GM18517 (cell line): ENCODE results near the gene SIRT2.

Source experiments
- ATAC-seq: cut with Tn5 transposase; IDR thresholded peaks from one replicate; pipeline ENCODE4 v1.9.1; 2021; ENCODE audit warnings: mild to moderate bottlenecking, moderate library complexity; ENCODE audit not compliant: unreplicated experiment

SIRT2 gene

DNA sequence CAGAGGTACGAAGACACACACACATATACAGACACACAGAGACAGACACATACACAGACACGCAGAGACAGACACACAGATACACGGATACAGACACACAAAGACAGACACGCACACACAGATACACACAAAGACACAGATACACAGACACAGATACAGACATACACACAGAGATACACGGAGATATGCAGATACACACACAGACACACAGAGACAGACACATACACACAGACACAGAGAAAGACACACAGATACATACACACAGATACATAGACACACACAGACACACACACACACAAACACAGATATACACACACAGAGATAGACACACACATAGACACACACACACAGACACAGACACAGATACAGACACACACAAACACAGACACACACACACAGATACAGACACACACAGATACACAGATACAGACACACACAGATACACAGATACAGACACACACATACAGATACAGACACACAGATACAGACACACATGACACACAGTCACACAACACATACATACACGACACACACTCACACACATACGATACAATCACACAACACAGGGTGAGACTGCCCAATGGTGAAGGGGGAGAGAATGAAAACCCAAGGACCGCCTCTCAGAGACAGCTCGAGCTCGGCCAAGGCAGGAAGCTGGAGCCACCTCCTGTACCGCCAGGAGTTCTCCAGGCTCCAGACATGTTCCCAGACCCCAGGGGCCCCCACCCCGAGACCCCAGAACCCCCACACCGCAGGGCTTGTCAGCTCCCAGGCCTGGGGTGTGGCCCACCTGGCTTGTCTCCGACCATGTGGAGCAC lies 21.4 kb upstream of the SIRT2 start:
- no peak for ATAC-seq

DNA sequence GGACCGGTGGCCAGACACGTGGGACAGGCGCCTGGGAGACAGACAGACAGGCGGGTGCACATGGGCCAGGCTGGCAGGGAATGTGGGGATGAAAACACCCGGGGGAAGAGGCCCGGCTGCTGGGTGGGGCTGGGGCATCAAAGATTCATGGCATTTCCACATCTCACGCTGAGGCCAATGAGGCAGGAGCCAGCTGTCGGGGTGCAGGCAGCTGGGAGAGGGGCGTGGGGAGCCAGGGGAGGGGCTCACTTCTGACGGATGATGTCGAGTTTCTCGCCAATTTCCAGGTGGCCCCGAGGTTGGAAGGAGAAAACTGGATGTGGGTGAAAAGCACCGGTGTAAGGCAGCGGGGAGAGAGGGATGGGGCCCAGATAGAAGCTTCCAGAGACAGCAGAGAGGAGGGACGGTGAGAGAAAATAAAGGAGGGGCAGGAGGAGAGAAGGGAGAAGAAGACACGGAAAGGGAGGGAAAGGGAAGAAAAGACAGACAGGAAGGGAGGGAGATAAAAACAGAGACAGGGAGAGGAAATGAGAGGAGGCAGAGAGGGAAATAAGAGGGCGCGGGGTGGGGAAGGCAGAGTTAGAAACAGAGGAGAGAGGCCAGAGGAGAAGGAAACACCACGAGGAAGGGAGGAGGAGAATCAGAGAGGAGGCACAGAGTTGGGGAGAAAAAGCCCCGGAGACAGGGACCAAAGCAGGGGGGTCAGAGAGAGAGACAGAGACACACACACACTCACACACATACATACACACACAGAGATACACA lies 20.6 kb upstream of the SIRT2 start:
- ATAC-seq = no peak

DNA sequence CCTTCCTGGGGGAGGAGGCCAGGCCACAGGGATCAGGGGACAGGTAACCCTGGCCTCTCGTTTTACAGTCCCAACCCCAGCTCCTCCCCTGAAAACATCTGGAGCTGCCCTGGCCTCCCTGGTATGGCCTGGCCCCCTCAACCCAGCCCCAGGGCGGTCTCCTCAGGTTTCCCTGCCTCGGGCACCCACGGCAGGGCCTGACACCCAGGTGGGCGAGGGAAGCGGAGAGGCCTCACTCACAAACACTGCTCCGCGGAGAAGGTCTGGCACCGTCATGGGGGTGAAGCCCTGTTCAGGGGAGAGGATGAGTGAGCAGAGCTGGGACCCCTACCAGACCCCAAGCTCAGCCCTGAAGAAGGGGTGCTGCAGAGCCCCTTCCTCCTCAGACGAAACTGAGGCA lies 19.1 kb upstream of the SIRT2 start:
- ATAC-seq = no peak

DNA sequence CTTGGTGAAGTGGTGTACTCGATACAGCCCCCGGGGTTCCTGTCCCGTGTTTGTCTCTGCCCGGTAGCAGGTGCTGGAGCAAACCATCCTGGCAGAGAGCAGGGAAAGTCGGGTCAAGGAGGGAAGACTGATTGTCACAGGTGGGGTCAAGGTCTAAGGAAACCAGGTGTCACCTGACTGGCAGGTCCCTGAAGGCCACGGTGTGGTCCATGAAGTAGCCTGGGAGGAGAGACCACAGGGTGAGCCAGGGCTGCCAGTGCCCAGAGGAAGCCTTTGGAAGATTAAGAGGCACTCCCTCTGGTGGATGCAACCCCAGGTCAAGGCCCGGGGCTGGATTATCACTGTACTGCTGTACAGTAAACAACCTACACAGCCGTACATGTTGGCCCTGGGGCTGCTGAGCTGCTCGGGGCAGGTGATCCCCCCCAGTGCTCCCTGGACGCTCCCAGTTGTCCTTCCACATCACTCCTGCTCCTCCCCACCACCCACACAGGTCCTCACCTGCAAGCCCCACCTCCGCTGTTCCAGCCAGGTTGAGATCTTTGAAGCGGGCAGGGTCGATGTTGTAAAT lies 18.6 kb upstream of the SIRT2 start:
- no peak for ATAC-seq

DNA sequence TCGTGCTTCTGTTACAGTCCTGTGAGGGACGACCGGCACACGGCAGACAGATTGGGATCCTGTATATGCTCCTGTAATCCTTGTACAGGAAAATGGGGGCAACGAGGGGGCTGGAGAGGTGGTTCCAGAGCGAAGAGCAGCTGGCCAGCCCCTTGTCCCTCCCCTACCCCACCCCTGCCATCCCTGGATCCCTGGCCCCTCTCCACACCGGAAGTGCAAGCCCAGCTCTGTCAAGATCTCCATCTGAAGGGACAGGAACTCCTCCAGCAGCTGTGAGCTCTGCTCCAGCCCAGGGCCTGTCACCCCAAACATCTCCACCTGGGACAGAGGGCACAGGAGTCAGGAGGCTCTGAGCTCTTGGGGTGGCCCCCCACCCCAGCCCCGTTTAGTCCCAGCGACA lies 18.1 kb upstream of the SIRT2 start:
- no peak for ATAC-seq

DNA sequence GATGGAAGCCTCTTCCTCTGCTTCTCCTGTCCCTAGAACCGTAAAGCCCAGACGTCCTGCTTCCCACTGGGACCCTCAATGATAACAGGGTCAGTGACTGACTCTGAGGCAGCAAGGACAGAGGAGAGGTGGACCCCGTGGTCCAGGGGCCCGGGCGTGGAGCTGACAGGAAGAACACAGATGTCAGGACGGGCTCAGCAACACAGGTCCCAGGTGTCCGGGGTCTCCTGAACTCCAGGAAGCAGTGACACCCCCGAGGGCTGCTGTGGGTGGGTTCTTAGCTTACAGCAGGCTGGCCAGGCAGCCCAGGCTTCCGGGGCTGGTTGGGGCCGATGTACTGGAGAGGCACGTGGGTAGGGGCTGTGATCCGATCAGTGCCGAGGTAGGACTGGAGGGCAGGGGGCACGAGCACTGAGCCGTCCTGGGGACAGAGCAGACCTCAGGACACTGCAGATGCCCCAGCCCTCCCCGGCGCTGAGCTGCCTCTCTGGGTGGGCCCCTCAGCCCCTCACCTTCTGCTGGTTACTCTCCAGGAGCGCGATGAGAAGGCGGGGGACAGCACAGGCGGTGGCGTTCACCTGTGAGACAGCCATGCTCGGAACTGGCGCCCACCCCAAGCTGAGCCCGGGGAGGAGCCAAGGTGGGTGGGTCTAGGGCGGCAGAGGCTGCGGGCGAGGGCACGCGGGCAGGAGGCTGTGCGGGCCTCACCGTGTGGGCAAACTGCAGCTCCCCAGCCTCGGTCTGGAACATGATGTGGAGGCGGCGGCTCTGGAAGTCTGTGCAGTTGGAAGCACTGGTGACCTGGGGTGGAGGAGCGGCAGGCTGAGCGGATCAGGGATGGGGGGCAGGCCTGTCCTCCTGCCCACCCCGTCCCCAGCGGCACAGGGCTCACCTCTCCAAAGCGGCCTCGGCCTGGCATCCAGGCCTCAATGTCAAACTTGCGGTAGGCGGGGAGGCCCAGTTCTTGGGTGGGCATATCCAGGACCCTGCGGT lies 16.2 kb upstream of the SIRT2 start:
- no peak for ATAC-seq

DNA sequence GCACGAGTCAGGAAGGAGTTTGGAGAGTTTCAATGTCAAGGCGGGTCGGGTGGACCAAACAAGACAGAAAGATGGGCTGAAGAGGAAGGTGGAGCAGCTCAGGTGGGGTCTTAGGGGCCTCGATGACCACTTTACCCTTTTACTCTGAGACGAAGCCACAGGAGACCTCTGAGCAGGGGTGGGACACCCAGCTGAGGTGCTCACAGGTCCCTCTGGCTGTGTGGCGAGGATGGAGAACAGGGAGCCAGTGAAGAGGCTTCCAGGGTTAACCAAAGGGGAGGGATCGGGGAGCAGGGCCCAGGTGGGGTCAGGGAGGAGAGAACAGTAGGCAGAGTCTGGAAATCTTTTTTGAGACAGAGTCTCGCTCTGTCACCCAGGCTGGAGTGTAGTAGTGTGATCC lies 14.5 kb upstream of the SIRT2 start:
- no peak for ATAC-seq

DNA sequence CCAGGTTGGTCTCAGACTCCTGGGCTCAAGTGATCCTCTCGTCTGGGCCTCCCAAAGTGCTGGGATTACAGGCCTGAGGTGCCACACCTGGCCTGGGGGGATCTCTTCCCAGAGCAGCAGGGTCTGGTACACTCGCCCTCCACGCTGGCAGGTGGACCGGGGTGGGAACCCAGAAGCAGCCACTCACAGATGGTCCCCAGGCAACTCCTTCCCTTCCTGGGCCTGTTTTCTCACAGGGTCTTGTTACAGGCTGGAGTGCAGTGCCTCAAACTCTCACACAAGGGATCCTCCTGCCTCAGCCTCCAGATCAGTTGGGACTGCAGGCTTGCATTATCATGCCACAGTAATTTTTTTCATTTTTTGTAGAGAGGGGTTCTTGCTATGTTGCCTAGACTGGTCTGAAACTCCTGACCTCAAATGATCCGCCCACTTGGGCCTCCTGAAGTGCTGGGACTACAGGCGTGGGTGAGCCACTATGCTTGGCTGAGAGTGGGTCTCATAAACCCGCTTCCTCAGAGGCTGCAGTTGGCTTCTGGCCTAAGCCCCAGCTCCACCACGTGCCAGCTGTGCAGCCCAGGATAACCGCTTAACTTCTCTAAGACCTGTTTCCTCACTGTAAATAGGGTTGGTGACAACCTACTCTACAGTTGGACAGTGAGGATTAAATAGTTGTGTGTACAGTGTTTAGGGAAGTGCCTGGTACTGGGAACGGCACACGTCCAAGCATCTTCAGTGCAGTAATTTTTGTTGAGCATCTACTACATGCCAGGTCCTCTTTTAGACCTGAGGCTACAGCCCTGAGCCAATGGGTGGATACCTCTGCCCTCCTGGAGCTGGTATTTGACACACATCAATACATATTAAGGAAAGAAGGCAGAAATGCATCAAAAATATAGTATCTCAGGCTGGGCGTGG lies 13.4 kb upstream of the SIRT2 start:
- no peak for ATAC-seq

DNA sequence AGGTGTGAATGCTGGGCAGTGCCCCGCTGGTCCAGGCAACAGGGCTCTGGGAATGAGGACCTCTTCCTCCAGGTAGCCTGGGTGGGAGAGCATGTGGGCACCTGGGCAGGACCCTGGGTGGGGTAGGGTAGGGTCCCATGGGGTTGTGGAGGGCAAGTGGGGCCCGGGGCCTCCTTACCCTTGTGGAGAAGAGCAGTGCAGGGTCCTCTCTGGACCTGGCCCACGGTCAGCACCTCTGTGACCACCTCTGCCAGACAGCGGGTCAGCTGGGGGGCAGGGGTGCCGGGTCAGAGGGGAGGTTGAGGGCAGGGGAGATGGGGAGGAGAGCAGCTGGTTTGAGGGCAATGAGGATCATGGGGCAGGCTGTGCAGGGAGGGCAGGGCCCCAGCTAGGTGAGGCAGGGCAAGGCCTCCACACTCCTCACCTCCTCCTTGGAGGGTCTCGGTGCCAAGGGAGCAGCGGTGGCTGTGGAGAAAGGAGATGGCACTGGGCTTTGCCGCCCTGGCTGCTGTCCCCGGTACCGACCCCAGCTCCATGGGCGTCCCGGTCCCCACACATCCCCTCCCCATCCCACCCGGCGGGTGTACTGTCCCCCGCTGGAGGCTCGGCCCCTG lies 12.1 kb upstream of the SIRT2 start:
- no peak for ATAC-seq

DNA sequence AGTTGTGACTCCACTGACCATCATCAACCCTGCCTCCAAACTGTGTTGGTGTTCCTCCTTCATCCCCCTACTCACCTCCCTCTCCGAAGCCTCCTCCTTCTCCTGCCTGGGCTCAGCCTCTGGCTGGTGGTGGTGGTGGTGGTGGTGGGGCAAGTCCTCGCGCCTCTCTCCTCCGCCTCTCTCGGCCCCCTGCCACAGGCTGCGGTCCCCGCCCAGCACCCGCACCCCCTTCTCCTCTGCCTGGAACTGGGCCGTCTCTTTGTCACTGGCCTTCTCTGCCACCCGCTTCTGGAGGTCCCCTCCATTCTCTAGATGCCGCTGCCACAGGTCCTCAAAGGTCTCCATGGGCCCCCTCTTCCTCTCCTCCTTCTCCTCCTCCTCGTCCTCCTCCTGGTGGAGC lies 11.1 kb upstream of the SIRT2 start:
- no peak for ATAC-seq

DNA sequence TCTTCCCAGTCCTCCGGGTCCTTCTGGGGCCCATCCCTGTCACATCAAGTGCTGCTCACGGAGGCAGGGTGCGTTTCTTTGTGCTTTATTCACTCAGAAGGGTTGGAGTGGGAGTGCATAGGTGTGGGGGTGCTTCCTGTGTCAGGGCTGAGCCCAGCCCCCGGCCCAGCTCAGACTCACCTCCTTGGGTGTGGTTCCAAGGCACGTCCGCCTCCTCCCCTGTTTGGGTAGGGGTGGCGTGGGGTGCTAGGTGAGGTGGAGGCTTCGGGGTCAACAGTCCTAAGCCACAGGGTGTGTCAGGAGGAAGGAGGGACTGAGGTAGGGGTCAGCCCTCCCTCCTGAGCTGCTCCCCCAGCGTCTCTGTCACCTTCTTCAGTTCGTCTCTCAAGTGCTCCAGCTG lies 9.5 kb upstream of the SIRT2 start:
- ATAC-seq = no peak

DNA sequence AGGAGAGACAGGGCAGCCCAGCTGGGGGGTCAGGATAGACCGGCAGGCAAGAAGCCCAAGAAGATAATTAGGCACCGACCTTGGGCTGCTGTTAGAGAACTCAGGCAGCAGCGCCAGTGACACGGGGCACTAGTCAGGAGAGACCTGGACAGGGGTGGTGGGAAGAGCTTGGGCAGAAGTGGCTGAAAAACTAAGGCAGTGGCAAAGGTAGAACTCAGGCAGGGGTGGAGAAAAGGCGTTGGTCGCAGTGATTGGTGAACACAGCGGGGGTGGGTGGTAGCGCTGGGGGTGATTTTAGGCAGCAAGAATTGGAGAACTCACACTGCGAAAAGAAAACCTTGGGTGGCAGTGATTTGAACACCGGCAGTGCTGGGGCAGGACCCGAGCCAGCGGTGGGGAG lies 8.3 kb upstream of the SIRT2 start:
- ATAC-seq = no peak

DNA sequence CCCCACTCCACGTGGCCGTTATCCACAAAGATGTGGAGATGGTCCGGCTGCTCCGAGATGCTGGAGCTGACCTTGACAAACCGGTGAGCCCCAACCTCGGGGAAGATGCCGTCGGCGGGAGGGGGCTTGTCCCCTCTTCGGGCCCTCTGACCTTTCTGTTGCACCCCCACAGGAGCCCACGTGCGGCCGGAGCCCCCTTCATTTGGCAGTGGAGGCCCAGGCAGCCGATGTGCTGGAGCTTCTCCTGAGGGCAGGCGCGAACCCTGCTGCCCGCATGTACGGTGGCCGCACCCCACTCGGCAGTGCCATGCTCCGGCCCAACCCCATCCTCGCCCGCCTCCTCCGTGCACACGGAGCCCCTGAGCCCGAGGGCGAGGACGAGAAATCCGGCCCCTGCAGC lies 7.8 kb upstream of the SIRT2 start:
- ATAC-seq = no peak

DNA sequence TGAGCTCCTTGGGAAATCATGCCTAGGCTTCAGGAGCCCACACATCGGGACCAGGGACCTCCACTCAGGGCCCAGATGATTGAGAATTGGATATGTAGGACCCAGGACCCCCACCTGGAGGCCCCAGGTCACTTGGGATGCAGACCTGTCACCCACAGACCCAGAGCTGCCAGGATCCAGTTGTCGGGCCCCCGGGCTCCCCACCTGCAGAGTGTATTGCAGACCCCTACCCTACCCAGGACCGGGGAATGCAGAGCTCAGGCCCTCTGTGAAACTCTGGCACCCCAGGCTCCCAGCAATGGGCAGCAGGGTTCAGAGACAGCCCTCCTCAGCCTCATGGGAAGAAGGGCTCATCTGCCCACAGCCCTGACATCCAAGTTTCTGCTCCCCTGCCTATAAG lies 6.2 kb upstream of the SIRT2 start:
- ATAC-seq = no peak

DNA sequence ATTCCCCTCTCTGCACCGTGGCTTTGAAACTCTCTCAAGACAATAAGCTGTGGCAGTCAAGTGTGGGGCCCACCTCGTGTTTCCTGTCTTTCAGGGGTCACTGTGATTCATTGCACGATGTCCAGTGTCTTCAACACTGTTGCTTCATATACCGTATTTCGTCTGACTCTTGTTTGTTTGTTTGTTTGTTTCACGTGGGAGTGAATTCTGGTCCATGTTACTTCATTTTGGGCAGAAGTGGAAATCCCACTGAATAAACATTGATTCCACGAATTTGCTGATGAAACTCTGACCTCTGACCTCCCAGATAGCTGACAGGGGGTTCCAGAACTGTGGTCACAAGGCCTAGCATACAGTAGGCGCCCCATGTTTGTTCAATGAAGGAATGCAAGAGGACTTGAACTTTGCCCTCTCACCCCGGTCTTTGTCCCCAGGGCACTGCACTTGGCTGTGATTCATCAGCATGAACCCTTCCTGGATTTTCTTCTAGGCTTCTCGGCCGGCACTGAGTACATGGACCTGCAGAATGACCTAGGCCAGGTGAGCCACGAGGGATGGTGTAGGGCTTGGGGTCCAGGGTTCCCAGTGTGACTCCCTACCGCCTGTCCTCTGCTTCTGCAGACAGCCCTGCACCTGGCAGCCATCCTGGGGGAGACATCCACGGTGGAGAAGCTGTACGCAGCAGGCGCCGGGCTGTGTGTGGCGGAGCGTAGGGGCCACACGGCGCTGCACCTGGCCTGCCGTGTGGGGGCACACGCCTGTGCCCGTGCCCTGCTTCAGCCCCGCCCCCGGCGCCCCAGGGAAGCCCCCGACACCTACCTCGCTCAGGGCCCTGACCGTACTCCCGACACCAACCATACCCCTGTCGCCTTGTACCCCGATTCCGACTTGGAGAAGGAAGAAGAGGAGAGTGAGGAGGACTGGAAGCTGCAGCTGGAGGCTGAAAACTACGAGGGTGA lies 5.4 kb upstream of the SIRT2 start:
- no peak for ATAC-seq

DNA sequence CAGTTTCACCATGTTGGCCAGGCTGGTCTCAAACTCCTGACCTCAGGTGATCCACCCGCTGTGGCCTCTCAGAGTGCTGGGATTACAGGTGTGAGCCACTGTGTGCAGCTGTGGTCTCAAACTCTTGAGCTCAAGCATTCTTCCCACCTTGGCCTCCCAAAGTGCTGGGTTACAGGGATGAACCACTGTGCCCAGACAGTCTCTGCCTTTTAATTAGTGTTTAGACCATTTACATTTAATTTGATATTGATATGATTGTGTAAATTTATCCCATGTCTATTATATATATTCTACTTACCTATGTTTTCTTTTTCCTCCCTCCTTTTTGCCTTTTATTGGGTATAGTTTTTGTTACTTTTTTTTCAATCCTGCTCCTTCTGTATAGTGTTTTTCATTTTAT lies 2.3 kb upstream of the SIRT2 start:
- no peak for ATAC-seq

DNA sequence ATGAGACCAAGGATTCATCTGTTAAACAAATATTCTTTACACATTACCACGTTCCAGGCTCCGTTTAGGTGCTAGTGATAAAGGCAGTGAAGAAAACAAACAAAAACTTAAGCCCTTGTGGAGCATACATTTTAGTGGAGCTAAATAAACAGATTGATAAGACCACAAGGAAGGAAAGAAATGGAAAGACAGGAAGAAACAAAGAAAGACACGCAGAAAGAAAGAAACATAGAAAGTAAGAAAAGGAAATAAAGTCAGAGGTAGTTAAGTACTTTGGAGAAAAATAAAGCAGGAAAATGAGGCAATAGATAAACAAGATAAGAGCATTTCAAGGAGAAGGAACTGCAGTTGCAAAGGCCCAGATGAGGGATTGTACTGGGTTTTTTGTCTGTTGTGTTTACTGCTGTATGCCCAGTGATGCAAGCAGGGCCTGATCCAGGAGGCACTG lies 1.3 kb upstream of the SIRT2 start:
- ATAC-seq = no peak

DNA sequence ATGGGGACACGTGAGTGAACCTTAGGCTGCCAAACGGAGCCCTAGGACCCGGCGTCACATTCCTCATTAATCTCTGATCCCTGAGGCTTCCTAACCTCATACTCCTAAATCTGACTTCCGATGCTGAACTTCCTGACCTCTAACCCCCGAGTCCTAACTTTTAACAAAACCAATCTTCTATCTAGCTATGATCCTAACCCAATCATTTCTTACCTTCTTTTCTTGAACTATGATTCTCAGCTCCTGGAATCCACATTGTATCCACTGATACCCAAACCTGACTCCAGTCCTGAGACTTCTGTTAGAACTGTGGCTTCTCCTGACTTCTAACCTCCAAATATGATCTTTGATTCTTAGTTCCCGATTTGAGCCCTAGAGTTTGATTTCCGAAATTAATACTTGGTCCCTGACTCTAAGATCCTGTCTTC lies 798 bp upstream of the SIRT2 start:
- ATAC-seq = no peak
